Measurements from ENCODE around the gene TMEM87A.
A peak's percentile ranks its signal among the peaks of the same experiment; 100 is the strongest.

The TMEM87A gene

GRCh38 chr15:42270996-42271395, 2.2 kb downstream of the TMEM87A start:
- Histone ChIP-seq H3K27me3 (ENCODE audit: insufficient read depth, low read depth) (no peaks in the 10 kb centered on the region), H3K9ac (no peak overlapping the region), H3K4me1 (ENCODE audit: low read depth, poor library complexity, severe bottlenecking) (peaks cover 25% of the 10 kb centered on the region), H3K36me3 (ENCODE audit: insufficient read depth) (0 out of 2 replicates have a peak, but pooled peaks cover 4% of the 10 kb centered on the region), H4K20me1 (ENCODE audit: insufficient read depth) (no peaks in the 10 kb centered on the region), H2AFZ (ENCODE audit: low read depth) (no peak overlapping the region), H3K4me2 (peak overlapping the region; percentile 15; the same call in 1 of the 2 replicates), H3K4me3 (IDR thresholded peaks at IDR 0.05; ENCODE audit: insufficient read depth, low read depth, low read length) (no peak overlapping the region), H3K27ac (no peak overlapping the region), H3K79me2 (ENCODE audit: insufficient read depth, low read depth) (peaks cover 65% of the 10 kb centered on the region)
- no peak for TF ChIP-seq CTCF (conservative IDR thresholded peaks at IDR 0.05; ENCODE audit: low read depth, low read length)

- H2AFZ ChIP-seq (ENCODE audit: low read depth) = no peak overlapping the region
- H3K27me3 ChIP-seq (ENCODE audit: insufficient read depth, low read depth) = no peaks in the 10 kb centered on the region
- TF ChIP-seq CTCF (conservative IDR thresholded peaks at IDR 0.05; ENCODE audit: low read depth, low read length) = no peak
- H3K36me3 ChIP-seq (ENCODE audit: insufficient read depth) = 0 out of 2 replicates have a peak, but pooled peaks cover 4% of the 10 kb centered on the region
- 0 out of 2 replicates have a peak overlapping the region, but pooled peaks have one; percentile 15 for H3K4me2 ChIP-seq
- H3K4me1 ChIP-seq (ENCODE audit: low read depth, poor library complexity, severe bottlenecking) = peaks cover 21% of the 10 kb centered on the region
- no peaks in the 10 kb centered on the region for H4K20me1 ChIP-seq (ENCODE audit: insufficient read depth)
- no peak overlapping the region for H3K4me3 ChIP-seq (IDR thresholded peaks at IDR 0.05; ENCODE audit: insufficient read depth, low read depth, low read length)
- no peak overlapping the region for H3K9ac ChIP-seq
- no peak overlapping the region for H3K27ac ChIP-seq
- peaks cover 60% of the 10 kb centered on the region for H3K79me2 ChIP-seq (ENCODE audit: insufficient read depth, low read depth)
These were observed 2.7 kb downstream of the TMEM87A start for GRCh38 chr15:42270551-42270950.

GRCh38 chr15:42267286-42267685, 5.9 kb downstream of the TMEM87A start:
- no peaks in the 10 kb centered on the region for H4K20me1 ChIP-seq (ENCODE audit: insufficient read depth)
- no peak overlapping the region for H3K4me3 ChIP-seq (IDR thresholded peaks at IDR 0.05; ENCODE audit: insufficient read depth, low read depth, low read length)
- no peak overlapping the region for H3K9ac ChIP-seq
- TF ChIP-seq CTCF (conservative IDR thresholded peaks at IDR 0.05; ENCODE audit: low read depth, low read length) = no peak
- peaks cover 42% of the 10 kb centered on the region for H3K79me2 ChIP-seq (ENCODE audit: insufficient read depth, low read depth)
- no peak overlapping the region for H3K4me2 ChIP-seq
- no peaks in the 10 kb centered on the region for H3K27me3 ChIP-seq (ENCODE audit: insufficient read depth, low read depth)
- H3K4me1 ChIP-seq (ENCODE audit: low read depth, poor library complexity, severe bottlenecking) = peaks cover 17% of the 10 kb centered on the region
- no peak overlapping the region for H3K27ac ChIP-seq
- H3K36me3 ChIP-seq (ENCODE audit: insufficient read depth) = peaks cover 11% of the 10 kb centered on the region; the same call in 1 of the 2 replicates
- no peak overlapping the region for H2AFZ ChIP-seq (ENCODE audit: low read depth)

- Histone ChIP-seq H3K4me2 (no peak overlapping the region), H4K20me1 (ENCODE audit: insufficient read depth) (no peaks in the 10 kb centered on the region), H3K79me2 (ENCODE audit: insufficient read depth, low read depth) (peaks cover 18% of the 10 kb centered on the region; the same call in 1 of the 2 replicates), H3K27me3 (ENCODE audit: insufficient read depth, low read depth) (no peaks in the 10 kb centered on the region), H3K4me1 (ENCODE audit: low read depth, poor library complexity, severe bottlenecking) (no peaks in the 10 kb centered on the region), H3K4me3 (IDR thresholded peaks at IDR 0.05; ENCODE audit: insufficient read depth, low read depth, low read length) (no peak overlapping the region), H3K27ac (no peak overlapping the region), H2AFZ (ENCODE audit: low read depth) (no peak overlapping the region), H3K9ac (no peak overlapping the region), H3K36me3 (ENCODE audit: insufficient read depth) (peaks cover 21% of the 10 kb centered on the region; the same call in 1 of the 2 replicates)
- no peak for TF ChIP-seq CTCF (conservative IDR thresholded peaks at IDR 0.05; ENCODE audit: low read depth, low read length)
These were observed 8.4 kb downstream of the TMEM87A start for GRCh38 chr15:42264795-42265194.

All from KMS-11 (cell line).